Measurements from ENCODE around the gene CTNND2.

DNA sequence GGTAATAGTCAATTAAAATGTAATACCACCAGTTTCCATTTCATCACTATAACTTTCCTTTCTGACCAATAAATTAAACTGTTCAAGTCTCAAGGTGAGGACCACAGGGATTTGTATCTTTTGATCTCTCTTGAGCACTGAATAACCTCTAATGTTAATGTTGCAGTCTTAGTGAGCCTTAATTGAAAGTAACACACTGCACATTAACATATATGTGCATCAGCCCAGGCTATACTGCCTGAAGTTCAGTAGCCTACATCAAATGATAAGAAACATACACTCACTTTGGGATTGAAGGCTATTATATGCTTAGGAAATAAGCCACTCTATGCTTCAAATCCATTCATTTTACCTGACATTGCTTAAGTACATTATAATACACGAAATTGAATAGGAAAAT lies 832.2 kb downstream of the CTNND2 start:
- TF ChIP-seq, protein P1, sequence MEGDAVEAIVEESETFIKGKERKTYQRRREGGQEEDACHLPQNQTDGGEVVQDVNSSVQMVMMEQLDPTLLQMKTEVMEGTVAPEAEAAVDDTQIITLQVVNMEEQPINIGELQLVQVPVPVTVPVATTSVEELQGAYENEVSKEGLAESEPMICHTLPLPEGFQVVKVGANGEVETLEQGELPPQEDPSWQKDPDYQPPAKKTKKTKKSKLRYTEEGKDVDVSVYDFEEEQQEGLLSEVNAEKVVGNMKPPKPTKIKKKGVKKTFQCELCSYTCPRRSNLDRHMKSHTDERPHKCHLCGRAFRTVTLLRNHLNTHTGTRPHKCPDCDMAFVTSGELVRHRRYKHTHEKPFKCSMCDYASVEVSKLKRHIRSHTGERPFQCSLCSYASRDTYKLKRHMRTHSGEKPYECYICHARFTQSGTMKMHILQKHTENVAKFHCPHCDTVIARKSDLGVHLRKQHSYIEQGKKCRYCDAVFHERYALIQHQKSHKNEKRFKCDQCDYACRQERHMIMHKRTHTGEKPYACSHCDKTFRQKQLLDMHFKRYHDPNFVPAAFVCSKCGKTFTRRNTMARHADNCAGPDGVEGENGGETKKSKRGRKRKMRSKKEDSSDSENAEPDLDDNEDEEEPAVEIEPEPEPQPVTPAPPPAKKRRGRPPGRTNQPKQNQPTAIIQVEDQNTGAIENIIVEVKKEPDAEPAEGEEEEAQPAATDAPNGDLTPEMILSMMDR (conservative IDR thresholded peaks at IDR 0.05): no peak
- no peak for TF ChIP-seq ZFX (IDR thresholded peaks at IDR 0.05)

All from C4-2B (cell line).